ENCODE data around the gene BORCS8.
"Not testable (repeated sequence)": the region's sequence is repeated elsewhere in the genome, so short reads cannot be mapped to it uniquely, and the experiment has no call there.

Gene BORCS8

DNA sequence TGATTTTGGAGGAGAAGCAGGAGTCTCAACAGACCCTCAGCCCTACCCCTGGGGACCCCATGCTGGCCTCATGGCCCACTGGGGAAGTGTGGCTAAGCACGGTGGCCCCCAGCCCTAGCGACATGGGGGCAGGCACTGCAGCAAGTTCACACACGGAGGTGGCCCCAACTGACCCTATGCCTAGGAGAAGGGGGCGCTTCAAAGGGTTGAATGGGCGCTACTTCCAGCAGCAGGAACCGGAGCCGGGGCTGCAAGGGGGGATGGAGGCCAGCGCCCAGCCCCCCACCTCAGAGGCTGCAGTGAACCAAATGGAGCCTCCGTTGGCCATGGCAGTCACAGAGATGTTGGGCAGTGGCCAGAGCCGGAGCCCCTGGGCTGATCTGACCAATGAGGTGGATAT is 34.7 kb upstream of the BORCS8 start:
- Histone ChIP-seq H3K4me1 (ENCODE audit: control insufficient read depth, insufficient read depth, low read length, poor library complexity, severe bottlenecking) (no peaks in the 10 kb centered on the region), H3K27ac (ENCODE audit: low read depth, low read length, severe bottlenecking) (no peak overlapping the region), H3K4me3 (ENCODE audit: extremely low read depth, insufficient read depth, low read length, poor library complexity, severe bottlenecking) (no peak overlapping the region), H3K9me3 (ENCODE audit: control insufficient read depth, low read length) (no peaks in the 10 kb centered on the region), H3K36me3 (ENCODE audit: control insufficient read depth, insufficient read depth, low read length) (no peaks in the 10 kb centered on the region)
- WGBS, 2 experiments (ENCODE audit: insufficient coverage in 2 of 2): 77 to 89% methylated on average over 9 of the region's 10 CpGs

DNA sequence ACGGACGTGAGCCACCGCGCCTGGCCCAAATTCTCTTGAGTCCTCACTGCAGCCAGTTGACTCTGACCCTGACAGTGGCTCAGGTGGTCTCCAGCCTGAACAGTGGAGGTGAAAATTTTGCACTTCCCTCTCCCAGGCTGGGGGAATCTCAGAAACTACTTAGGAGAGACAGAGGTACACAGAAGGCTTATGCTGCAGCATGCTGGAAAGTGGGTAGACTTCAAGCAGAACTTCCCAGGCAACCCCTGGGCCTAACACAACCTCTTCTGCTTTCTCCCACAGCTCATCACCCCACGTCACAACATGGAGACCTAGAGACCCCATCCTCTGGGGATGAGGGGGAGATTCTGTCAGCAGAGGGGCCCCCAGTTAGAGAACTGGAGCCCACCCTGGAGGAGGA is 34.3 kb upstream of the BORCS8 start:
- 84% methylated on average over 4 of the region's 5 CpGs for WGBS, 2 experiments (ENCODE audit: insufficient coverage in 2 of 2)
- no peaks in the 10 kb centered on the region for H3K4me1 ChIP-seq (ENCODE audit: control insufficient read depth, insufficient read depth, low read length, poor library complexity, severe bottlenecking)
- no peaks in the 10 kb centered on the region for H3K36me3 ChIP-seq (ENCODE audit: control insufficient read depth, insufficient read depth, low read length)
- H3K9me3 ChIP-seq (ENCODE audit: control insufficient read depth, low read length): no peaks in the 10 kb centered on the region
- no peak overlapping the region for H3K27ac ChIP-seq (ENCODE audit: low read depth, low read length, severe bottlenecking)
- H3K4me3 ChIP-seq (ENCODE audit: extremely low read depth, insufficient read depth, low read length, poor library complexity, severe bottlenecking): no peak overlapping the region

DNA sequence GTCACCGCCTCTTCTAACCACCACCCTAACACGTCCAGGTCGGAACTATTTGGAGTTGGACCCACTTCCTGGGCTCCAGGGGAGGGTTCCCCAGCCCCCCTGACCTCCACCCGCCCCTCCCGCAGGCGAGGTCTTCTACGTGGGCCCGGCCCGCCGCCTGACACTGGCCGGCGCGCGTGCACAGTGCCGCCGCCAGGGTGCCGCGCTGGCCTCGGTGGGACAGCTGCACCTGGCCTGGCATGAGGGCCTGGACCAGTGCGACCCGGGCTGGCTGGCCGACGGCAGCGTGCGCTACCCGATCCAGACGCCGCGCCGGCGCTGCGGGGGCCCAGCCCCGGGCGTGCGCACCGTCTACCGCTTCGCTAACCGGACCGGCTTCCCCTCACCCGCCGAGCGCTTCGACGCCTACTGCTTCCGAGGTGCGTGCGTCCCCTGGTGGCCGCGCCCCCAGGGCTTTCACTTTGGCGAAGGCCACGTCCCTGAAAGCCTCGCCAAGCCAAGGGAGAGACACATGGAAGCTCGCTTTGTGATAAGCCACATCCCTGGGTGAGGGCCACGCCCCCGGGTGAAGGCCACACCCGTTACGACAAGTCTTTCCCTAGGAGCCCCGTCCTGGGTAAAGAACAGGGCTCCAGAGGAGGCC is 33.0 kb upstream of the BORCS8 start:
- no peak overlapping the region for H3K27ac ChIP-seq (ENCODE audit: low read depth, low read length, severe bottlenecking)
- no peaks in the 10 kb centered on the region for H3K36me3 ChIP-seq (ENCODE audit: control insufficient read depth, insufficient read depth, low read length)
- peak overlapping the region; percentile 11 for H3K4me3 ChIP-seq (ENCODE audit: extremely low read depth, insufficient read depth, low read length, poor library complexity, severe bottlenecking)
- no peaks in the 10 kb centered on the region for H3K9me3 ChIP-seq (ENCODE audit: control insufficient read depth, low read length)
- H3K4me1 ChIP-seq (ENCODE audit: control insufficient read depth, insufficient read depth, low read length, poor library complexity, severe bottlenecking): no peaks in the 10 kb centered on the region
- 2 to 4% methylated on average over 47 to 59 of the region's 59 CpGs for WGBS, 2 experiments (ENCODE audit: insufficient coverage in 2 of 2)

DNA sequence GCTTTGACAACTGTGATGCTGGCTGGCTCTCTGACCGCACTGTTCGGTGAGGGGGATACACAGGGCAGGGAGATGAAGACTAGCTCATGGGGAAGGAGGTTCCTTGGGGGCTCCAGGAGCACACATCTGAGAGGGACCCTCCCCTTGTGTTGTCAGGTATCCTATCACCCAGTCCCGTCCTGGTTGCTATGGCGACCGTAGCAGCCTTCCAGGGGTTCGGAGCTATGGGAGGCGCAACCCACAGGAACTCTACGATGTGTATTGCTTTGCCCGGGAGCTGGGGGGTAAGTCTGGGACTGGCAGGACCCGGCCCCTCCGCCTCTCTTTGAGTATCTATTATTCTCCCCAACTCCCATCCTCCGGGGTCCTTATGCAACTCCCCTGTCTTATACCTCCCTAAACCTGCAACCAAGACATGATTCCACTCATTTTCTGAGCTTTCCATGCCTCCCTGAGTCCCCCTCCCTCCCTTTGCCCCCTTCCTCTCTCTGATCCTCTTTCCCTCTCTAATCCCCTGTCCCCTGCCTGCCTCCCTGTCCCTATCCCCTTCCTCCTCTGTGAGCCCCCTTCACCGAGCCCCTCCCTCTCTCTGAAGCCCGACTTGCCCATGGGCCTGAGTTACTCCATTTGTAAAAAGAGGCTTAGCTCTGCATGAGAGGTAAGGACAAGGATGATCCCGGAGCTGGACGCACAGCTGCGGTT is 32.3 kb upstream of the BORCS8 start:
- no peaks in the 10 kb centered on the region for H3K36me3 ChIP-seq (ENCODE audit: control insufficient read depth, insufficient read depth, low read length)
- no peaks in the 10 kb centered on the region for H3K9me3 ChIP-seq (ENCODE audit: control insufficient read depth, low read length)
- no peaks in the 10 kb centered on the region for H3K4me1 ChIP-seq (ENCODE audit: control insufficient read depth, insufficient read depth, low read length, poor library complexity, severe bottlenecking)
- peak overlapping the region; percentile 11 for H3K4me3 ChIP-seq (ENCODE audit: extremely low read depth, insufficient read depth, low read length, poor library complexity, severe bottlenecking)
- H3K27ac ChIP-seq (ENCODE audit: low read depth, low read length, severe bottlenecking): no peak overlapping the region
- WGBS, 2 experiments (ENCODE audit: insufficient coverage in 2 of 2): 67 to 75% methylated on average over 13 to 14 of the region's 17 CpGs

DNA sequence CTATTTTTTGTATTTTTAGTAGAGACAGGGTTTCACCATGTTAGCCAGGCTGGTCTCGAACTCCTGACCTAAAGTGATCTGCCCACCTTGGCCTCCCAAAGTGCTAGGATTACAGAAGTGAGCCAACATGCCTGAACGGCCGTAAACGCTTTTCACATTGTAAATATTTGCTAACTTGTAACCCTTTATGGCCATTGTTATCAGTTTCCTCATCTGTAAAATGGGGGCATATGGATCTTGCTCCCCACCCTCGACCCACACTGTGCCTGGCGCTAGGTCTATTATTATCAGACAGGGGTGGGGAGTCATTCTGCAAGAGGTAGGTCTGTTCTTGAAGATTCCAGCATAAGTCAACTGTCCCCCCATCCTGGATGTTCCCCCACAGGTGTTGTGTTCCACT is 31.7 kb upstream of the BORCS8 start:
- H3K4me3 ChIP-seq (ENCODE audit: extremely low read depth, insufficient read depth, low read length, poor library complexity, severe bottlenecking): no peak overlapping the region
- 83 to 95% methylated on average over 4 of the region's 6 CpGs for WGBS, 2 experiments (ENCODE audit: insufficient coverage in 2 of 2)
- H3K36me3 ChIP-seq (ENCODE audit: control insufficient read depth, insufficient read depth, low read length): no peaks in the 10 kb centered on the region
- H3K4me1 ChIP-seq (ENCODE audit: control insufficient read depth, insufficient read depth, low read length, poor library complexity, severe bottlenecking): no peaks in the 10 kb centered on the region
- H3K27ac ChIP-seq (ENCODE audit: low read depth, low read length, severe bottlenecking): no peak overlapping the region
- no peaks in the 10 kb centered on the region for H3K9me3 ChIP-seq (ENCODE audit: control insufficient read depth, low read length)

DNA sequence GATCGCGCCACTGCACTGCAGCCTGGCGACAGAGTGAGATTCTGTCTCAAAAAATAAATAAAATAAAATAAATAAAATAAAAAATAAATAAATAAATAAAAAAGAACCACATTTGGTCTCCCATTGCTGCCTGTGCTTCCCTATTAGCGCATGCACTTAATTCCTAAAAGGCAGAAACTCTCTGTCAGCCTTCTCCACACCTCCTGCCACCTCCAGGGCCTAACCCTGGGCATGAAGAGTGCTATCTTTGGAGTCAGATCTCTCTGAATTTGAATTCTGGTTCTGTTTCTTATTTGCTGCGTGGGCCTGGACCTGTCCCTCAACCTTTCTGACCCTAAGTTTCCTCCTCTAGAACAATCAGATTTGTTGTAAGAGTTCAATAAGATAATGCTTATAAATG is 31.1 kb upstream of the BORCS8 start:
- no peaks in the 10 kb centered on the region for H3K9me3 ChIP-seq (ENCODE audit: control insufficient read depth, low read length)
- H3K4me3 ChIP-seq (ENCODE audit: extremely low read depth, insufficient read depth, low read length, poor library complexity, severe bottlenecking): no peak overlapping the region
- WGBS, 2 experiments (ENCODE audit: insufficient coverage in 2 of 2): no CpG with 5 or more reads among the region's 5 CpGs
- no peaks in the 10 kb centered on the region for H3K4me1 ChIP-seq (ENCODE audit: control insufficient read depth, insufficient read depth, low read length, poor library complexity, severe bottlenecking)
- H3K27ac ChIP-seq (ENCODE audit: low read depth, low read length, severe bottlenecking): no peak overlapping the region
- H3K36me3 ChIP-seq (ENCODE audit: control insufficient read depth, insufficient read depth, low read length): no peaks in the 10 kb centered on the region

DNA sequence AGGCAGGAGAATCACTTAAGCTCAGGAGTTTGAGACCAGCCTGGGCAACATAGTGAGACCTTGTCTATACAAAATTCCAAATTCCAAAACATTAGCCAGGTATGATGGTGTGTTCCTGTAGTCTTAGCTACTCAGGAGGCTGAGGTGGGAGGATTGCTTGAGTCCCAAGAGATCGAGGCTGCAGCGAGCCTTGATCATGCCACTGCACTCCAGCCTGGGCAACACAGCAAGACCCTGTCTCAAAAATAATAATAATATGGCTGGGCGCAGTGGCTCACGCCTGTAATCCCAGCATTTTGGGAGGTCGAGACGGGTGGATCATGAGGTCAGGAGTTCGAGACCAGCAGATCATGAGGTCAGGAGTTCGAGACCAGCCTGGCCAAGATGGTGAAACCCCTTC is 29.0 kb upstream of the BORCS8 start:
- not testable (repeated sequence) for H3K9me3 ChIP-seq (ENCODE audit: control insufficient read depth, low read length); H3K4me1 ChIP-seq (ENCODE audit: control insufficient read depth, insufficient read depth, low read length, poor library complexity, severe bottlenecking); H3K27ac ChIP-seq (ENCODE audit: low read depth, low read length, severe bottlenecking); H3K4me3 ChIP-seq (ENCODE audit: extremely low read depth, insufficient read depth, low read length, poor library complexity, severe bottlenecking); H3K36me3 ChIP-seq (ENCODE audit: control insufficient read depth, insufficient read depth, low read length)
- 88 to 89% methylated on average over 7 of the region's 8 CpGs for WGBS, 2 experiments (ENCODE audit: insufficient coverage in 2 of 2)

DNA sequence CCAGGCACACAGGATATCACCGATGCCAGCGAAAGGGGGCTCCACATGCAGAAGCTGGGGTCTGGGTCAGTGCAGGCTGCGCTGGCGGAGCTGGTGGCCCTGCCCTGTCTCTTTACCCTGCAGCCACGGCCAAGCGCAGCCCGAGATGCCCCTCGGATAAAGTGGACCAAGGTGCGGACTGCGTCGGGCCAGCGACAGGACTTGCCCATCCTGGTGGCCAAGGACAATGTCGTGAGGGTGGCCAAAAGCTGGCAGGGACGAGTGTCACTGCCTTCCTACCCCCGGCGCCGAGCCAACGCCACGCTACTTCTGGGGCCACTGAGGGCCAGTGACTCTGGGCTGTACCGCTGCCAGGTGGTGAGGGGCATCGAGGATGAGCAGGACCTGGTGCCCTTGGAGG is 27.0 kb upstream of the BORCS8 start:
- 84 to 89% methylated on average over 20 to 21 of the region's 21 CpGs for WGBS, 2 experiments (ENCODE audit: insufficient coverage in 2 of 2)

DNA sequence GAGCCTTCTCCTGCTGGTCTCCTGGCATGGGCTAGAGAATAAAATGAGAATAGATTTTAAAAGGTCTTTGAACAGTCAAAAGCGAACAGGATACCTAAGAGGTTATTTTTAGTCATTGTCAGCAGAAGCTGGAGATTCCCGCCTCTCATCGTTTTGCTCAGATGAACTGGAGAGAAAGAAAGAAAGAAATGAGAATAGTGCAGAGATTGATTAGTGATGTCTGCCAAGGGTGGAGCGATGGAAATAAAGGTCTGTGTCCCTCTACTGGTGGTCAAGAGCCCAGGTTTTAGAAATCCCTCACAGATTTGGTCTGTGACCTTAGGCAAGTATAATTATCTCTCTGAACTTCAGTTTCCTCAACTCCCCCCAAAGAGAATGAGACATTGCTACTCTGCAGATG is 25.1 kb upstream of the BORCS8 start:
- Histone ChIP-seq H3K36me3 (ENCODE audit: control insufficient read depth, insufficient read depth, low read length) (no peaks in the 10 kb centered on the region), H3K4me3 (ENCODE audit: extremely low read depth, insufficient read depth, low read length, poor library complexity, severe bottlenecking) (no peak overlapping the region), H3K27ac (ENCODE audit: low read depth, low read length, severe bottlenecking) (no peak overlapping the region), H3K9me3 (ENCODE audit: control insufficient read depth, low read length) (no peaks in the 10 kb centered on the region), H3K4me1 (ENCODE audit: control insufficient read depth, insufficient read depth, low read length, poor library complexity, severe bottlenecking) (no peaks in the 10 kb centered on the region)
- 41 to 45% methylated on average over 3 to 4 of the region's 4 CpGs for WGBS, 2 experiments (ENCODE audit: insufficient coverage in 2 of 2)

More for the DNA sequence above, 27.0 kb upstream of the BORCS8 start:
- H3K4me3 ChIP-seq (ENCODE audit: extremely low read depth, insufficient read depth, low read length, poor library complexity, severe bottlenecking): no peak overlapping the region
- H3K36me3 ChIP-seq (ENCODE audit: control insufficient read depth, insufficient read depth, low read length): no peaks in the 10 kb centered on the region
- H3K27ac ChIP-seq (ENCODE audit: low read depth, low read length, severe bottlenecking): no peak overlapping the region
- no peaks in the 10 kb centered on the region for H3K4me1 ChIP-seq (ENCODE audit: control insufficient read depth, insufficient read depth, low read length, poor library complexity, severe bottlenecking)
- H3K9me3 ChIP-seq (ENCODE audit: control insufficient read depth, low read length): no peaks in the 10 kb centered on the region

DNA sequence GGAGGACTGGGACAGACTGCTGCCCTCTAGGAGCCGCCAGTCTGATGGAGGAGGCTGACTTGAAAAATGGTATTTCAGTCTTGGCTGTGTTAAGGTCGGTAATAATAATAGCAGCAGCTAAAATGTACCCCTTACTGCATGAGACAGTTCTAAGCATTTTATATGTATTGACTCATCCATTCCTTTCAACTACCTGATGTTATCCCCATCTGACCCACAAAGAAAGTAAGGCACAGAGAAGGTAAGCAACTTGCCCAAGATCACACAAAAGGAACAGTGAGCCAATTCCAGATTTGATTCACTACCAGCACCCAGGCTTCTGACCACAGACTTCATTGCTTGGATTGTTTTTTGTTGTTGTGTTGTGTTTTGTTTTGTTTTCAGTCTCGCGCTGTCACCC is 23.8 kb upstream of the BORCS8 start:
- no peaks in the 10 kb centered on the region for H3K36me3 ChIP-seq (ENCODE audit: control insufficient read depth, insufficient read depth, low read length)
- no peaks in the 10 kb centered on the region for H3K9me3 ChIP-seq (ENCODE audit: control insufficient read depth, low read length)
- H3K4me1 ChIP-seq (ENCODE audit: control insufficient read depth, insufficient read depth, low read length, poor library complexity, severe bottlenecking): no peaks in the 10 kb centered on the region
- no peak overlapping the region for H3K4me3 ChIP-seq (ENCODE audit: extremely low read depth, insufficient read depth, low read length, poor library complexity, severe bottlenecking)
- H3K27ac ChIP-seq (ENCODE audit: low read depth, low read length, severe bottlenecking): no peak overlapping the region
- 0% methylated on average over 1 of the region's 4 CpGs; no CpG with 5 or more reads in 1 of the 2 experiments for WGBS, 2 experiments (ENCODE audit: insufficient coverage in 2 of 2)

DNA sequence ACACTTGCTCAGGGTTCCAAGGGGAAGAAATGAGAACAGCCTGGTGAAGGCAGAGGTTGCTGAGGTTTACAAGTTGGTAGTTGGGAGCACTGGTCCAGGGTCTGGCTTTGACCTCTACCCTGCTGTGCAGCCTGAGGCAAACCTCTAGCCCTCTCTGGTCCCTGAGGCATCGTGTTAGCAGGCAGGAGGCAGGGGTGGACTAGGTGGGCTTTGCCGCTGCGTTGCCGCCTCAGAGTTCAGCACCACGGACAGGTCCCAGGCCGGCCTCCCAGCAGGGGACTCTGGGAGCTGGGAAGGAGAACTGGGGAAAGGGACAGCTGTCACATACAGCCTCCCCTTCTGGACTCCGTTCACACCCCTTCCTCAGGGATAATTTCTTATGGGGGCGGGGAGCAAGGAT is 22.9 kb upstream of the BORCS8 start:
- Histone ChIP-seq H3K4me1 (ENCODE audit: control insufficient read depth, insufficient read depth, low read length, poor library complexity, severe bottlenecking) (no peaks in the 10 kb centered on the region), H3K27ac (ENCODE audit: low read depth, low read length, severe bottlenecking) (no peak overlapping the region), H3K36me3 (ENCODE audit: control insufficient read depth, insufficient read depth, low read length) (no peaks in the 10 kb centered on the region), H3K9me3 (ENCODE audit: control insufficient read depth, low read length) (no peaks in the 10 kb centered on the region), H3K4me3 (ENCODE audit: extremely low read depth, insufficient read depth, low read length, poor library complexity, severe bottlenecking) (no peak overlapping the region)
- WGBS, 2 experiments (ENCODE audit: insufficient coverage in 2 of 2): 0 to 20% methylated on average over 1 to 6 of the region's 8 CpGs
